IMR-90 (cell line): ENCODE measurements around the gene CORO1A. TPM values are rescaled to one million over a fixed set of nuclear protein-coding genes. Genes with fewer than 3 reads are reported as not detected.
"Not testable (repeated sequence)": the region's sequence is repeated elsewhere in the genome, so short reads cannot be mapped to it uniquely, and the experiment has no call there.

Source experiments
- ATAC-seq: fragments of 200-7000 bp; cut with Tn5 transposase; 2 replicates; pipeline ENCODE4 v1.9.1; 2020; ENCODE audit warnings: low read depth, mild to moderate bottlenecking, moderate library complexity
- BruUV-seq: library from RNA; stranded (reverse); fragments of 400-500 nt; replicated peaks from 2 replicates; lab custom pipeline; 2021; lab: Mats Ljungman, UMichigan
- CTCF ChIA-PET: fragments of 300-600 bp; formaldehyde crosslinking; extraction: SDS; loops from one replicate; lab custom pipeline; 2021; ENCODE audit warnings: antibody characterized with exemption; lab: Yijun Ruan, JAX
- POLR2A ChIA-PET: fragments of 300-600 bp; sonication (Branson Sonifier 250); formaldehyde crosslinking; loops from one replicate; lab custom pipeline; 2022; ENCODE audit warnings: antibody characterized with exemption; ENCODE audit not compliant: unreplicated experiment; lab: Charles Lee
- DNase-seq: peaks from one replicate; pipeline ENCODE4 v3.0.0; 2013
- H2AFZ ChIP-seq: replicated peaks from 2 replicates; pipeline ENCODE3; 2013; ENCODE audit warnings: low read length, mild to moderate bottlenecking; ENCODE audit not compliant: poor library complexity
- H2AK5ac ChIP-seq: 2 replicates; pipeline ENCODE4 v1.6.1; 2013; ENCODE audit warnings: low read depth, low read length, inconsistent platforms
- H2AK9ac ChIP-seq: replicated peaks from 2 replicates; pipeline ENCODE3; 2013; ENCODE audit warnings: mild to moderate bottlenecking, low read depth, low read length, moderate library complexity; ENCODE audit not compliant: poor library complexity
- H2BK120ac ChIP-seq: 2 replicates; pipeline ENCODE4 v1.6.1; 2013; ENCODE audit warnings: low read depth, low read length, inconsistent platforms
- H2BK15ac ChIP-seq: 3 replicates; pipeline ENCODE4 v1.6.1; 2013; ENCODE audit warnings: low read depth, low read length, inconsistent platforms
- H2BK20ac ChIP-seq: 2 replicates; pipeline ENCODE4 v1.6.1; 2013; ENCODE audit warnings: low read depth, mild to moderate bottlenecking, inconsistent platforms, low read length, moderate library complexity
- H2BK5ac ChIP-seq: 2 replicates; pipeline ENCODE4 v1.6.1; 2013; ENCODE audit warnings: mild to moderate bottlenecking, low read depth, low read length, inconsistent platforms; ENCODE audit not compliant: poor library complexity, severe bottlenecking
- H3K14ac ChIP-seq: replicated peaks from 2 replicates; pipeline ENCODE4 v1.6.1; 2013; ENCODE audit warnings: low read depth, low read length, inconsistent platforms
- H3K18ac ChIP-seq: 2 replicates; pipeline ENCODE4 v1.6.1; 2013; ENCODE audit warnings: low read depth, low read length, control low read depth
- H3K23ac ChIP-seq: 2 replicates; pipeline ENCODE4 v1.6.1; 2013; ENCODE audit warnings: low read depth, low read length, inconsistent platforms
- H3K27ac ChIP-seq: 2 replicates; pipeline ENCODE4 v1.5.1; 2013; ENCODE audit warnings: mild to moderate bottlenecking, control low read depth, low read length; ENCODE audit not compliant: insufficient read depth
- H3K27me3 ChIP-seq: 2 replicates; pipeline ENCODE4 v1.6.1; 2013; ENCODE audit warnings: low read length; ENCODE audit not compliant: control insufficient read depth, insufficient read depth
- H3K36me3 ChIP-seq: 2 replicates; pipeline ENCODE4 v1.6.1; 2013; ENCODE audit warnings: low read length, mixed read lengths; ENCODE audit not compliant: control insufficient read depth, insufficient read depth
- H3K4ac ChIP-seq: 2 replicates; pipeline ENCODE4 v1.6.1; 2013; ENCODE audit warnings: low read depth, low read length, inconsistent platforms
- H3K4me1 ChIP-seq: 2 replicates; pipeline ENCODE4 v1.6.1; 2013; ENCODE audit warnings: low read length, mixed read lengths; ENCODE audit not compliant: control insufficient read depth, insufficient read depth
- H3K4me2 ChIP-seq: 2 replicates; pipeline ENCODE4 v1.6.1; 2013; ENCODE audit warnings: low read depth, mild to moderate bottlenecking, control low read depth, low read length, moderate library complexity
- H3K4me3 ChIP-seq: 2 replicates; pipeline ENCODE4 v1.5.1; 2013; ENCODE audit warnings: low read depth, mild to moderate bottlenecking, control low read depth, low read length, moderate library complexity; ENCODE audit not compliant: insufficient read depth
- H3K56ac ChIP-seq: 2 replicates; pipeline ENCODE4 v1.6.1; 2013; ENCODE audit warnings: low read length, inconsistent platforms; ENCODE audit not compliant: insufficient read depth; ENCODE audit errors: extremely low read depth
- H3K79me1 ChIP-seq, 2 experiments: 2 replicates each; pipeline ENCODE4 v1.6.1; 2013; ENCODE audit warnings: low read length in 2 of 2, inconsistent platforms in 1 of 2, low read depth in 1 of 2
- H3K9ac ChIP-seq: 2 replicates; pipeline ENCODE4 v1.6.1; 2013; ENCODE audit warnings: low read depth, low read length, control low read depth
- H3K9me1 ChIP-seq: 2 replicates; pipeline ENCODE4 v1.6.1; 2013; ENCODE audit warnings: low read length, inconsistent platforms; ENCODE audit not compliant: insufficient read depth
- H3K9me3 ChIP-seq: 2 replicates; pipeline ENCODE4 v1.6.1; 2013; ENCODE audit warnings: low read length; ENCODE audit not compliant: control insufficient read depth, insufficient read depth
- H4K20me1 ChIP-seq: 2 replicates; pipeline ENCODE4 v1.6.1; 2013; ENCODE audit warnings: low read length, inconsistent platforms; ENCODE audit not compliant: insufficient read depth
- H4K5ac ChIP-seq: 2 replicates; pipeline ENCODE4 v1.6.1; 2013; ENCODE audit warnings: mild to moderate bottlenecking, low read depth, low read length, control low read depth
- H4K8ac ChIP-seq, 2 experiments: 2 replicates each; pipeline ENCODE4 v1.6.1; 2013; ENCODE audit warnings: low read depth in 2 of 2, low read length in 2 of 2, control low read depth in 1 of 2, inconsistent platforms in 1 of 2
- H4K91ac ChIP-seq: 2 replicates; pipeline ENCODE4 v1.6.1; 2013; ENCODE audit warnings: low read depth, low read length, inconsistent platforms; ENCODE audit not compliant: insufficient read depth
- WGBS, 2 experiments: methylation state at CpG; one replicate each; pipeline versions ENCODE4 v1.1.5 to v1.1.7; 2013; ENCODE audit warnings: missing lambda C conversion rate in 2 of 2; ENCODE audit not compliant: insufficient read length in 1 of 2; ENCODE audit errors: extremely low coverage in 2 of 2; 5-methylcytosine and 5-hydroxymethylcytosine counted together
- dilution Hi-C: fragments of 300-500 bp; cut with HindIII; formaldehyde crosslinking; loops from one replicate; pipeline ENCODE4 v1.14.3; 2018; ENCODE audit warnings: low sequenced_read_pairs; ENCODE audit not compliant: unreplicated experiment
- in situ Hi-C: fragments of 300-500 bp; cut with MboI; formaldehyde crosslinking; loops from 3 replicates; pipeline ENCODE4 v1.14.3; 2019; ENCODE audit warnings: low sequenced_read_pairs, inconsistent platforms, mixed read lengths
- intact Hi-C: fragments of 100-400 bp; cut with micrococcal nuclease; formaldehyde crosslinking; loops from 2 replicates; pipeline ENCODE4 v1.10.0; 2022
- microRNA-seq, 2 experiments: library from miRNA; stranded (forward) in 1 of 2; unstranded in 1 of 2; fragments of 10-50 nt in 1 of 2; fragments of <30 nt in 1 of 2; gene quantifications in 1 of 2; microRNA quantifications in 1 of 2; one replicate each; pipeline versions ENCODE3 to v1.1.0; 2013 to 2020; ENCODE audit not compliant: insufficient read depth in 1 of 2, insufficient read length in 1 of 2, unreplicated experiment in 1 of 2
- polyA plus RNA-seq, 3 experiments: library from polyadenylated mRNA; depleted of rRNA; stranded (reverse); fragments of >200 nt; gene quantifications; 2 replicates each; pipeline ENCODE4 v1.2.3, GENCODE V29; 2012; ENCODE audit warnings: low replicate concordance in 1 of 3
- small RNA-seq, 5 experiments: library from RNA; depleted of rRNA; stranded (forward); fragments of <200 nt; gene quantifications; one replicate each; pipeline ENCODE3, GENCODE V24; 2012
- total RNA-seq: library from RNA; depleted of rRNA; stranded (reverse); fragments of >200 nt; gene quantifications from 2 replicates; pipeline ENCODE4 v1.2.3, GENCODE V29; 2012; rRNA removed

The CORO1A gene
- total and polyA plus RNA-seq, 2 of the 4 experiments (the other 2 are of a cell fraction): 7.2 to 13.2 TPM

- H2BK5ac ChIP-seq, H3K56ac ChIP-seq, H3K36me3 ChIP-seq, intact Hi-C loops, in situ Hi-C loops, H2AK9ac ChIP-seq, H4K20me1 ChIP-seq, H3K14ac ChIP-seq, ATAC-seq, H3K4me1 ChIP-seq, H3K9ac ChIP-seq, H4K8ac ChIP-seq, DNase-seq, H3K4ac ChIP-seq, H3K9me3 ChIP-seq, H4K91ac ChIP-seq, H3K4me2 ChIP-seq, H3K4me3 ChIP-seq, H4K5ac ChIP-seq, H2AFZ ChIP-seq, H3K9me1 ChIP-seq, H3K18ac ChIP-seq, H3K23ac ChIP-seq, BruUV-seq, dilution Hi-C loops, CTCF ChIA-PET, H3K79me1 ChIP-seq, H3K27ac ChIP-seq, H2BK120ac ChIP-seq, H2AK5ac ChIP-seq, H3K27me3 ChIP-seq, H2BK15ac ChIP-seq, H2BK20ac ChIP-seq, POLR2A ChIA-PET: not testable (repeated sequence)
- no CpG with 5 or more reads among the region's 5 CpGs for WGBS, 2 experiments
Observed at GRCh38 chr16:30217082-30217481, 33.7 kb downstream of the CORO1A start.

Small RNA genes lying within 50 kb of the gene (microRNA-seq; reads per million reads assigned to microRNA genes)
- not detected for gene AC106782.4 (ENCODE audit: insufficient read depth, insufficient read length)

Small RNA genes lying within 50 kb of the gene (small RNA-seq; reads per million reads assigned to genes)
- gene AC106782.4: 0 reads per million in 5 experiments

Other genes starting within 250 kb of the CORO1A start
- gene TMEM219, start 221.5 kb upstream of the CORO1A start, total RNA-seq: 44.2 and 47.0 TPM in 2 replicates
- 94.3 and 95.3 TPM in 2 replicates for gene TMEM219, start 221.5 kb upstream of the CORO1A start, polyA plus RNA-seq (2012; rRNA removed)
- gene TAOK2, start 209.7 kb upstream of the CORO1A start, total RNA-seq: 31.7 and 32.8 TPM in 2 replicates
- 23.0 and 26.4 TPM in 2 replicates for gene TAOK2, start 209.7 kb upstream of the CORO1A start, polyA plus RNA-seq (2012; rRNA removed)
- 5.0 and 5.8 TPM in 2 replicates for gene HIRIP3, start 188.0 kb upstream of the CORO1A start, total RNA-seq
- gene HIRIP3, start 188.0 kb upstream of the CORO1A start, polyA plus RNA-seq (2012; rRNA removed): 10.5 and 13.7 TPM in 2 replicates
- 42.1 and 42.8 TPM in 2 replicates for gene INO80E, start 187.4 kb upstream of the CORO1A start, total RNA-seq
- 40.9 and 46.5 TPM in 2 replicates for gene INO80E, start 187.4 kb upstream of the CORO1A start, polyA plus RNA-seq (2012; rRNA removed)
- gene DOC2A, start 172.6 kb upstream of the CORO1A start, total RNA-seq: under 0.01 TPM in 1 of 2 replicates, not detected in the other
- 0.48 and 0.50 TPM in 2 replicates for gene DOC2A, start 172.6 kb upstream of the CORO1A start, polyA plus RNA-seq (2012; rRNA removed)
- gene C16orf92, start 160.4 kb upstream of the CORO1A start, total RNA-seq: not detected in 2 replicates
- gene C16orf92, start 160.4 kb upstream of the CORO1A start, polyA plus RNA-seq (2012; rRNA removed): not detected in 2 replicates
- gene TLCD3B, start 152.3 kb upstream of the CORO1A start, total RNA-seq: not detected in 2 replicates
- 0.14 and 0.19 TPM in 2 replicates for gene TLCD3B, start 152.3 kb upstream of the CORO1A start, polyA plus RNA-seq (2012; rRNA removed)
- 1,576 and 1,697 TPM in 2 replicates for gene ALDOA, start 117.8 kb upstream of the CORO1A start, total RNA-seq
- 1,990 and 2,139 TPM in 2 replicates for gene ALDOA, start 117.8 kb upstream of the CORO1A start, polyA plus RNA-seq (2012; rRNA removed)
- gene PPP4C, start 107.6 kb upstream of the CORO1A start, total RNA-seq: 209 and 222 TPM in 2 replicates
- 200 and 202 TPM in 2 replicates for gene PPP4C, start 107.6 kb upstream of the CORO1A start, polyA plus RNA-seq (2012; rRNA removed)
- not detected in 2 replicates for gene TBX6, start 91.7 kb upstream of the CORO1A start, total RNA-seq
- 0.06 and 0.10 TPM in 2 replicates for gene TBX6, start 91.7 kb upstream of the CORO1A start, polyA plus RNA-seq (2012; rRNA removed)
- gene YPEL3, start 87.4 kb upstream of the CORO1A start, total RNA-seq: 1.1 and 3.1 TPM in 2 replicates
- gene YPEL3, start 87.4 kb upstream of the CORO1A start, polyA plus RNA-seq (2012; rRNA removed): 25.6 and 33.3 TPM in 2 replicates
- under 0.01 and 0.28 TPM in 2 replicates for gene GDPD3, start 70.1 kb upstream of the CORO1A start, total RNA-seq
- gene GDPD3, start 70.1 kb upstream of the CORO1A start, polyA plus RNA-seq (2012; rRNA removed): 2.8 and 19.5 TPM in 2 replicates
- gene MAPK3, start 60.4 kb upstream of the CORO1A start, total RNA-seq: 22.5 and 30.8 TPM in 2 replicates
- gene MAPK3, start 60.4 kb upstream of the CORO1A start, polyA plus RNA-seq (2012; rRNA removed): 137 and 150 TPM in 2 replicates
- gene BOLA2B, start 10.1 kb downstream of the CORO1A start, total RNA-seq: 301 and 407 TPM in 2 replicates
- 90.1 and 121 TPM in 2 replicates for gene BOLA2B, start 10.1 kb downstream of the CORO1A start, polyA plus RNA-seq (2012; rRNA removed)
- 8.4 and 11.4 TPM in 2 replicates for gene SLX1A, start 10.3 kb downstream of the CORO1A start, total RNA-seq
- gene SLX1A, start 10.3 kb downstream of the CORO1A start, polyA plus RNA-seq (2012; rRNA removed): 35.1 and 44.4 TPM in 2 replicates
- 0.18 and 1.1 TPM in 2 replicates for gene SULT1A3, start 15.7 kb downstream of the CORO1A start, total RNA-seq
- 12.8 and 17.2 TPM in 2 replicates for gene SULT1A3, start 15.7 kb downstream of the CORO1A start, polyA plus RNA-seq (2012; rRNA removed)
- gene NPIPB13, start 64.9 kb downstream of the CORO1A start, total RNA-seq: 0.28 and 0.54 TPM in 2 replicates
- 4.4 and 4.5 TPM in 2 replicates for gene NPIPB13, start 64.9 kb downstream of the CORO1A start, polyA plus RNA-seq (2012; rRNA removed)
- 29.6 and 34.4 TPM in 2 replicates for gene CD2BP2, start 171.7 kb downstream of the CORO1A start, total RNA-seq
- 41.1 and 44.0 TPM in 2 replicates for gene CD2BP2, start 171.7 kb downstream of the CORO1A start, polyA plus RNA-seq (2012; rRNA removed)
- gene TBC1D10B, start 186.9 kb downstream of the CORO1A start, total RNA-seq: 8.1 and 8.4 TPM in 2 replicates
- 24.9 and 26.4 TPM in 2 replicates for gene TBC1D10B, start 186.9 kb downstream of the CORO1A start, polyA plus RNA-seq (2012; rRNA removed)
- gene MYL11, start 191.2 kb downstream of the CORO1A start, total RNA-seq: not detected in 2 replicates
- 1.1 and 1.2 TPM in 2 replicates for gene MYL11, start 191.2 kb downstream of the CORO1A start, polyA plus RNA-seq (2012; rRNA removed)
- not detected in 2 replicates for gene SEPTIN1, start 199.0 kb downstream of the CORO1A start, total RNA-seq
- 0.24 and 0.50 TPM in 2 replicates for gene SEPTIN1, start 199.0 kb downstream of the CORO1A start, polyA plus RNA-seq (2012; rRNA removed)
- gene ZNF48, start 211.8 kb downstream of the CORO1A start, total RNA-seq: 6.6 and 6.9 TPM in 2 replicates
- 5.8 and 6.7 TPM in 2 replicates for gene ZNF48, start 211.8 kb downstream of the CORO1A start, polyA plus RNA-seq (2012; rRNA removed)
- 5.2 and 5.8 TPM in 2 replicates for gene ZNF771, start 224.0 kb downstream of the CORO1A start, total RNA-seq
- 10.9 and 16.8 TPM in 2 replicates for gene ZNF771, start 224.0 kb downstream of the CORO1A start, polyA plus RNA-seq (2012; rRNA removed)
- 23.3 and 24.9 TPM in 2 replicates for gene DCTPP1, start 246.4 kb downstream of the CORO1A start, total RNA-seq
- gene DCTPP1, start 246.4 kb downstream of the CORO1A start, polyA plus RNA-seq (2012; rRNA removed): 45.5 and 48.9 TPM in 2 replicates